GM12878 (cell line): ENCODE data around the gene SCGB3A1. TPM values are rescaled to one million over a fixed set of nuclear protein-coding genes. Genes with fewer than 3 reads are reported as not detected.

Experiments
- ATAC-seq: fragments of 200-7000 bp; cut with Tn5 transposase; 3 replicates; pipeline ENCODE4 v1.9.1; 2020; ENCODE audit warnings: mild to moderate bottlenecking, moderate library complexity
- BruUV-seq: library from RNA; stranded (reverse); fragments of 400-500 nt; replicated peaks from 2 replicates; lab custom pipeline; 2021; lab: Mats Ljungman, UMichigan
- CTCF ChIA-PET: fragments of 300-600 bp; sonication (Branson Sonifier 250); formaldehyde crosslinking; extraction: SDS; loops from one replicate; lab custom pipeline; 2021; ENCODE audit warnings: inconsistent platforms; lab: Yijun Ruan, JAX
- POLR2A ChIA-PET: fragments of 350-600 bp; formaldehyde crosslinking; extraction: SDS; loops from one replicate; lab custom pipeline; 2021; ENCODE audit warnings: inconsistent platforms; lab: Charles Lee
- RAD21 ChIA-PET: fragments of 300-600 bp; sonication (Branson Sonifier 250); formaldehyde crosslinking; loops from one replicate; lab custom pipeline; 2023; ENCODE audit warnings: antibody characterized with exemption; ENCODE audit not compliant: unreplicated experiment; lab: Charles Lee
- SMC1A ChIA-PET: fragments of 300-600 bp; sonication (Branson Sonifier 250); formaldehyde crosslinking; loops from one replicate; lab custom pipeline; 2023; ENCODE audit not compliant: unreplicated experiment, uncharacterized antibody; lab: Charles Lee
- DNase-seq: peaks from one replicate; pipeline ENCODE4 v3.0.0-alpha.2; 2011; ENCODE audit warnings: low read depth, low spot score
- FAIRE-seq: peaks from 3 replicates; lab custom pipeline; 2011; peaks lifted over from hg19 to GRCh38; lab: Jason Lieb, UNC
- H2AFZ ChIP-seq: 2 replicates; pipeline ENCODE4 v1.6.0; 2011; ENCODE audit warnings: low read depth, low read length, control low read depth; ENCODE audit not compliant: control insufficient read depth
- H3K27ac ChIP-seq: 2 replicates; pipeline ENCODE4 v1.5.1; 2011; ENCODE audit warnings: control low read depth; ENCODE audit not compliant: control insufficient read depth, insufficient read depth
- H3K27me3 ChIP-seq, 2 experiments: replicated peaks in 1 of 2; 2 replicates each; pipeline versions ENCODE4 v1.6.0 to v1.6.1; 2011; ENCODE audit warnings: low read length in 1 of 2; ENCODE audit not compliant: control insufficient read depth in 2 of 2, insufficient read depth in 2 of 2
- H3K36me3 ChIP-seq, 2 experiments: 2 replicates each; pipeline ENCODE4 v1.5.1; 2011; ENCODE audit warnings: low read length in 1 of 2; ENCODE audit not compliant: control insufficient read depth in 2 of 2, insufficient read depth in 2 of 2
- H3K4me1 ChIP-seq: 2 replicates; pipeline ENCODE4 v1.6.1; 2011; ENCODE audit warnings: mild to moderate bottlenecking, low read length, moderate library complexity, mixed read lengths; ENCODE audit not compliant: control insufficient read depth, insufficient read depth
- H3K4me2 ChIP-seq: 2 replicates; pipeline ENCODE4 v1.6.0; 2011; ENCODE audit warnings: control low read depth; ENCODE audit not compliant: control insufficient read depth, insufficient read depth
- H3K4me3 ChIP-seq: fragments of 200-600 bp; sonication (generic); 2 replicates; pipeline ENCODE4 v1.5.1; 2016
- H3K79me2 ChIP-seq: 2 replicates; pipeline ENCODE4 v1.6.0; 2011; ENCODE audit warnings: low read length; ENCODE audit not compliant: control insufficient read depth, insufficient read depth
- H3K9ac ChIP-seq: 2 replicates; pipeline ENCODE4 v1.8.0; 2011; ENCODE audit warnings: low read length, control low read depth, mixed read lengths; ENCODE audit not compliant: control insufficient read depth, insufficient read depth
- H3K9me3 ChIP-seq: replicated peaks from 3 replicates; pipeline ENCODE4 v1.5.1; 2011; ENCODE audit warnings: mild to moderate bottlenecking, low read length; ENCODE audit not compliant: control insufficient read depth, insufficient read depth
- H4K20me1 ChIP-seq: 2 replicates; pipeline ENCODE4 v1.6.0; 2011; ENCODE audit not compliant: control insufficient read depth, insufficient read depth
- CREM ChIP-seq: IDR thresholded peaks from 2 replicates; pipeline ENCODE4 v1.6.1; 2014; ENCODE audit warnings: antibody characterized with exemption, low read depth
- LARP7 ChIP-seq: fragments of 450-650 bp; IDR thresholded peaks from 2 replicates; pipeline ENCODE4 v1.6.1; 2017; ENCODE audit warnings: mild to moderate bottlenecking
- NR2C2 ChIP-seq: IDR thresholded peaks from 2 replicates; pipeline ENCODE4 v1.6.1; 2011; ENCODE audit warnings: borderline replicate concordance, low read depth; ENCODE audit not compliant: control insufficient read depth, insufficient read length
- POLR2AphosphoS2 ChIP-seq: IDR thresholded peaks from 2 replicates; pipeline ENCODE4 v1.6.1; 2011; ENCODE audit warnings: low read depth, mild to moderate bottlenecking, low read length, improper control_type of control experiment, moderate library complexity
- WGBS: methylation state at CpG from one replicate; pipeline ENCODE4 v1.1.6; 2016; ENCODE audit warnings: low lambda C conversion rate; ENCODE audit not compliant: insufficient replicate concordance, insufficient coverage; ENCODE audit errors: missing lambda C conversion rate; 5-methylcytosine and 5-hydroxymethylcytosine counted together
- in situ Hi-C: fragments of 300-500 bp; cut with MboI; formaldehyde crosslinking; loops from 9 replicates; pipeline ENCODE4 v1.14.3; 2018; ENCODE audit warnings: mixed read lengths
- intact Hi-C: fragments of 100-400 bp; cut with micrococcal nuclease; formaldehyde crosslinking; loops from one replicate; pipeline ENCODE4 v1.14.2; 2022; ENCODE audit not compliant: unreplicated experiment
- polyA plus RNA-seq, 11 experiments: library from polyadenylated mRNA; depleted of rRNA in 4 of 11; unstranded in 6 of 11; stranded (reverse) in 5 of 11; fragments of >200 nt; fragmentation: Nextera tagmentation in 4 of 11; fragmentation: Illumina TruSeq in 1 of 11; extraction: Ambion mirVana in 4 of 11; extraction: Trizol in 1 of 11; gene quantifications; 1 replicate in 1 of 11; 2 replicates in 10 of 11; pipeline versions ENCODE4 v1.2.1 to v1.2.3, GENCODE V29; 2011 to 2016; ENCODE audit warnings: inconsistent platforms in 2 of 11, missing spikeins in 2 of 11, low read depth in 1 of 11
- total RNA-seq, 4 experiments: library from RNA; depleted of rRNA in 3 of 4; stranded (reverse); fragments of >200 nt in 3 of 4; fragmentation: Illumina TruSeq in 1 of 4; extraction: Trizol in 1 of 4; gene quantifications; 2 replicates each; pipeline versions ENCODE4 v1.2.1 to v1.2.3, GENCODE V29; 2013 to 2021
- TF ChIP-seq, protein P1 (sequence below): IDR thresholded peaks from 2 replicates; pipeline ENCODE4 v1.6.1; 2012; ENCODE audit warnings: improper control_type of control experiment, low read depth, low read length; ENCODE audit not compliant: insufficient replicate concordance
- TF ChIP-seq, protein P2 (sequence below): fragments of 450-650 bp; IDR thresholded peaks from 2 replicates; pipeline ENCODE4 v1.6.1; 2018; ENCODE audit warnings: mild to moderate bottlenecking, low read depth, moderate library complexity; ENCODE audit not compliant: partially characterized antibody
- TF ChIP-seq, protein P3 (sequence below): fragments of 150-350 bp; IDR thresholded peaks from 2 replicates; pipeline ENCODE4 v1.6.1; 2016; ENCODE audit warnings: low read depth, low read length
- TF ChIP-seq, protein P4 (sequence below): fragments of 450-650 bp; IDR thresholded peaks from 2 replicates; pipeline ENCODE4 v1.6.1; 2017; ENCODE audit warnings: low read depth, mild to moderate bottlenecking, moderate library complexity
- TF ChIP-seq, protein P5 (sequence below): fragments of 450-650 bp; IDR thresholded peaks from 2 replicates; pipeline ENCODE4 v1.6.1; 2016; ENCODE audit warnings: mild to moderate bottlenecking

Gene SCGB3A1
- total and polyA plus RNA-seq, 10 of the 15 experiments (the other 5 are each of a cell fraction or from before 2014, with no cell fraction given), result 0.46 TPM; not detected in 9

DNA sequence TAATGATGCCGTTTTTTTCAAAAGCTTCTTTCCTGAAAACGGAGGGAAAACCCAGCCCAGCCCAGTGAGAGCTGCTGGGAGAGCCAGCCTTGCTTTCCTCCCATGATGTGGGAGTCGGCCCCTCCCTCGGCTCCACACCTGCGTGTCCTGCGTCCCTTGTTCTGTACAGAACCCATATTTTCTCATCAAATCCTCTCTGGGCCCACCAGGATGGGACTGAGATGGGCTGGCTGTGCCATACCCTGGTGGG, 49.2 kb upstream of the SCGB3A1 start:
- intact Hi-C loops, result no loop called here
- Histone ChIP-seq H3K27ac (no peak overlapping the region), H3K9me3 (no peaks in the 10 kb centered on the region), H3K9ac (no peak overlapping the region), H3K79me2 (no peaks in the 10 kb centered on the region), H3K27me3 (no peaks in the 10 kb centered on the region; a peak in 1 of 4 replicates), H3K36me3 (no peaks in the 10 kb centered on the region), H3K4me1 (no peaks in the 10 kb centered on the region), H2AFZ (no peak overlapping the region), H4K20me1 (no peaks in the 10 kb centered on the region), H3K4me2 (no peak overlapping the region), H3K4me3 (no peak overlapping the region)
- CTCF ChIA-PET, result no interaction called here
- no TSS peak for BruUV-seq
- ATAC-seq (no peak), DNase-seq (no peak), FAIRE-seq (no peak)
- POLR2A ChIA-PET, result no interaction called here
- SMC1A ChIA-PET, result no interaction called here
- in situ Hi-C loops, result no loop called here
- WGBS, result 21% methylated on average over 6 of the region's 6 CpGs
- RAD21 ChIA-PET, result no interaction called here
- TF ChIP-seq, protein P1, sequence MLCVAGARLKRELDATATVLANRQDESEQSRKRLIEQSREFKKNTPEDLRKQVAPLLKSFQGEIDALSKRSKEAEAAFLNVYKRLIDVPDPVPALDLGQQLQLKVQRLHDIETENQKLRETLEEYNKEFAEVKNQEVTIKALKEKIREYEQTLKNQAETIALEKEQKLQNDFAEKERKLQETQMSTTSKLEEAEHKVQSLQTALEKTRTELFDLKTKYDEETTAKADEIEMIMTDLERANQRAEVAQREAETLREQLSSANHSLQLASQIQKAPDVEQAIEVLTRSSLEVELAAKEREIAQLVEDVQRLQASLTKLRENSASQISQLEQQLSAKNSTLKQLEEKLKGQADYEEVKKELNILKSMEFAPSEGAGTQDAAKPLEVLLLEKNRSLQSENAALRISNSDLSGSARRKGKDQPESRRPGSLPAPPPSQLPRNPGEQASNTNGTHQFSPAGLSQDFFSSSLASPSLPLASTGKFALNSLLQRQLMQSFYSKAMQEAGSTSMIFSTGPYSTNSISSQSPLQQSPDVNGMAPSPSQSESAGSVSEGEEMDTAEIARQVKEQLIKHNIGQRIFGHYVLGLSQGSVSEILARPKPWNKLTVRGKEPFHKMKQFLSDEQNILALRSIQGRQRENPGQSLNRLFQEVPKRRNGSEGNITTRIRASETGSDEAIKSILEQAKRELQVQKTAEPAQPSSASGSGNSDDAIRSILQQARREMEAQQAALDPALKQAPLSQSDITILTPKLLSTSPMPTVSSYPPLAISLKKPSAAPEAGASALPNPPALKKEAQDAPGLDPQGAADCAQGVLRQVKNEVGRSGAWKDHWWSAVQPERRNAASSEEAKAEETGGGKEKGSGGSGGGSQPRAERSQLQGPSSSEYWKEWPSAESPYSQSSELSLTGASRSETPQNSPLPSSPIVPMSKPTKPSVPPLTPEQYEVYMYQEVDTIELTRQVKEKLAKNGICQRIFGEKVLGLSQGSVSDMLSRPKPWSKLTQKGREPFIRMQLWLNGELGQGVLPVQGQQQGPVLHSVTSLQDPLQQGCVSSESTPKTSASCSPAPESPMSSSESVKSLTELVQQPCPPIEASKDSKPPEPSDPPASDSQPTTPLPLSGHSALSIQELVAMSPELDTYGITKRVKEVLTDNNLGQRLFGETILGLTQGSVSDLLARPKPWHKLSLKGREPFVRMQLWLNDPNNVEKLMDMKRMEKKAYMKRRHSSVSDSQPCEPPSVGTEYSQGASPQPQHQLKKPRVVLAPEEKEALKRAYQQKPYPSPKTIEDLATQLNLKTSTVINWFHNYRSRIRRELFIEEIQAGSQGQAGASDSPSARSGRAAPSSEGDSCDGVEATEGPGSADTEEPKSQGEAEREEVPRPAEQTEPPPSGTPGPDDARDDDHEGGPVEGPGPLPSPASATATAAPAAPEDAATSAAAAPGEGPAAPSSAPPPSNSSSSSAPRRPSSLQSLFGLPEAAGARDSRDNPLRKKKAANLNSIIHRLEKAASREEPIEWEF, result no peak
- TF ChIP-seq, protein P2, sequence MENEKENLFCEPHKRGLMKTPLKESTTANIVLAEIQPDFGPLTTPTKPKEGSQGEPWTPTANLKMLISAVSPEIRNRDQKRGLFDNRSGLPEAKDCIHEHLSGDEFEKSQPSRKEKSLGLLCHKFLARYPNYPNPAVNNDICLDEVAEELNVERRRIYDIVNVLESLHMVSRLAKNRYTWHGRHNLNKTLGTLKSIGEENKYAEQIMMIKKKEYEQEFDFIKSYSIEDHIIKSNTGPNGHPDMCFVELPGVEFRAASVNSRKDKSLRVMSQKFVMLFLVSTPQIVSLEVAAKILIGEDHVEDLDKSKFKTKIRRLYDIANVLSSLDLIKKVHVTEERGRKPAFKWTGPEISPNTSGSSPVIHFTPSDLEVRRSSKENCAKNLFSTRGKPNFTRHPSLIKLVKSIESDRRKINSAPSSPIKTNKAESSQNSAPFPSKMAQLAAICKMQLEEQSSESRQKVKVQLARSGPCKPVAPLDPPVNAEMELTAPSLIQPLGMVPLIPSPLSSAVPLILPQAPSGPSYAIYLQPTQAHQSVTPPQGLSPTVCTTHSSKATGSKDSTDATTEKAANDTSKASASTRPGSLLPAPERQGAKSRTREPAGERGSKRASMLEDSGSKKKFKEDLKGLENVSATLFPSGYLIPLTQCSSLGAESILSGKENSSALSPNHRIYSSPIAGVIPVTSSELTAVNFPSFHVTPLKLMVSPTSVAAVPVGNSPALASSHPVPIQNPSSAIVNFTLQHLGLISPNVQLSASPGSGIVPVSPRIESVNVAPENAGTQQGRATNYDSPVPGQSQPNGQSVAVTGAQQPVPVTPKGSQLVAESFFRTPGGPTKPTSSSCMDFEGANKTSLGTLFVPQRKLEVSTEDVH, result no peak
- TF ChIP-seq, protein P3, sequence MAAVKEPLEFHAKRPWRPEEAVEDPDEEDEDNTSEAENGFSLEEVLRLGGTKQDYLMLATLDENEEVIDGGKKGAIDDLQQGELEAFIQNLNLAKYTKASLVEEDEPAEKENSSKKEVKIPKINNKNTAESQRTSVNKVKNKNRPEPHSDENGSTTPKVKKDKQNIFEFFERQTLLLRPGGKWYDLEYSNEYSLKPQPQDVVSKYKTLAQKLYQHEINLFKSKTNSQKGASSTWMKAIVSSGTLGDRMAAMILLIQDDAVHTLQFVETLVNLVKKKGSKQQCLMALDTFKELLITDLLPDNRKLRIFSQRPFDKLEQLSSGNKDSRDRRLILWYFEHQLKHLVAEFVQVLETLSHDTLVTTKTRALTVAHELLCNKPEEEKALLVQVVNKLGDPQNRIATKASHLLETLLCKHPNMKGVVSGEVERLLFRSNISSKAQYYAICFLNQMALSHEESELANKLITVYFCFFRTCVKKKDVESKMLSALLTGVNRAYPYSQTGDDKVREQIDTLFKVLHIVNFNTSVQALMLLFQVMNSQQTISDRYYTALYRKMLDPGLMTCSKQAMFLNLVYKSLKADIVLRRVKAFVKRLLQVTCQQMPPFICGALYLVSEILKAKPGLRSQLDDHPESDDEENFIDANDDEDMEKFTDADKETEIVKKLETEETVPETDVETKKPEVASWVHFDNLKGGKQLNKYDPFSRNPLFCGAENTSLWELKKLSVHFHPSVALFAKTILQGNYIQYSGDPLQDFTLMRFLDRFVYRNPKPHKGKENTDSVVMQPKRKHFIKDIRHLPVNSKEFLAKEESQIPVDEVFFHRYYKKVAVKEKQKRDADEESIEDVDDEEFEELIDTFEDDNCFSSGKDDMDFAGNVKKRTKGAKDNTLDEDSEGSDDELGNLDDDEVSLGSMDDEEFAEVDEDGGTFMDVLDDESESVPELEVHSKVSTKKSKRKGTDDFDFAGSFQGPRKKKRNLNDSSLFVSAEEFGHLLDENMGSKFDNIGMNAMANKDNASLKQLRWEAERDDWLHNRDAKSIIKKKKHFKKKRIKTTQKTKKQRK, result no peak
- TF ChIP-seq LARP7 (no peak), NR2C2 (no peak), CREM (no peak), POLR2AphosphoS2 (no peak)
- TF ChIP-seq, protein P4, sequence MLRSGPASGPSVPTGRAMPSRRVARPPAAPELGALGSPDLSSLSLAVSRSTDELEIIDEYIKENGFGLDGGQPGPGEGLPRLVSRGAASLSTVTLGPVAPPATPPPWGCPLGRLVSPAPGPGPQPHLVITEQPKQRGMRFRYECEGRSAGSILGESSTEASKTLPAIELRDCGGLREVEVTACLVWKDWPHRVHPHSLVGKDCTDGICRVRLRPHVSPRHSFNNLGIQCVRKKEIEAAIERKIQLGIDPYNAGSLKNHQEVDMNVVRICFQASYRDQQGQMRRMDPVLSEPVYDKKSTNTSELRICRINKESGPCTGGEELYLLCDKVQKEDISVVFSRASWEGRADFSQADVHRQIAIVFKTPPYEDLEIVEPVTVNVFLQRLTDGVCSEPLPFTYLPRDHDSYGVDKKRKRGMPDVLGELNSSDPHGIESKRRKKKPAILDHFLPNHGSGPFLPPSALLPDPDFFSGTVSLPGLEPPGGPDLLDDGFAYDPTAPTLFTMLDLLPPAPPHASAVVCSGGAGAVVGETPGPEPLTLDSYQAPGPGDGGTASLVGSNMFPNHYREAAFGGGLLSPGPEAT, result no peak
- TF ChIP-seq, protein P5, sequence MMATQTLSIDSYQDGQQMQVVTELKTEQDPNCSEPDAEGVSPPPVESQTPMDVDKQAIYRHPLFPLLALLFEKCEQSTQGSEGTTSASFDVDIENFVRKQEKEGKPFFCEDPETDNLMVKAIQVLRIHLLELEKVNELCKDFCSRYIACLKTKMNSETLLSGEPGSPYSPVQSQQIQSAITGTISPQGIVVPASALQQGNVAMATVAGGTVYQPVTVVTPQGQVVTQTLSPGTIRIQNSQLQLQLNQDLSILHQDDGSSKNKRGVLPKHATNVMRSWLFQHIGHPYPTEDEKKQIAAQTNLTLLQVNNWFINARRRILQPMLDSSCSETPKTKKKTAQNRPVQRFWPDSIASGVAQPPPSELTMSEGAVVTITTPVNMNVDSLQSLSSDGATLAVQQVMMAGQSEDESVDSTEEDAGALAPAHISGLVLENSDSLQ, result no peak
